Body of pancreas (tissue), 4 donors: Measurements from ENCODE around the gene PDLIM5.

Source experiments
- POLR2A ChIP-seq, 3 donors: fragments of 450-650 bp; IDR thresholded peaks; one replicate each; pipeline ENCODE4 v1.6.1; 2016; ENCODE audit warnings: antibody characterized with exemption in 3 of 3, mild to moderate bottlenecking in 2 of 3
- TF ChIP-seq, protein P1 (sequence below), 7 experiments: fragments of 450-650 bp in 4 of 7; fragments of 200-600 bp in 3 of 7; sonication (generic) in 3 of 7; IDR thresholded peaks; one replicate each; pipeline ENCODE4 v1.5.1; 2016 to 2019; ENCODE audit warnings: antibody characterized with exemption in 7 of 7

DNA sequence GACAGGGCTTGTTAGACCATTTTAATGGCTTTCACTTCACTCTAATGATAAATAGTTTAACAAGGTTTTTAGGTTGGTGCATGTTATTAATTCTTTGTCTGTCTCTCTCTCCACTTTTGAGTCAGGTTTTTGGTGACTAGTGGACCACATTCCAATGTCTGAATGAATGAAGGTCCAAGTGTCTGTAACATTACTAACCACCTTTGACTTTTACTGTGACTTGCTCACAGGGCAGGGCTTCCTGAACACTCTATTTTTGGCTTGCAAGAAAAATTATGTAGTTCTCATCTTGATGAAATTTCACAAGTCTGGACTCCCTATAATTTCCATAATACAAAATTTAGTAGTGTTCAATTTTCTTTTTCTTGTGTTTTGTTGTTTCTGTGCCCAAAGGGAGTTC, 227.2 kb downstream of the PDLIM5 start:
- TF ChIP-seq, protein P1, sequence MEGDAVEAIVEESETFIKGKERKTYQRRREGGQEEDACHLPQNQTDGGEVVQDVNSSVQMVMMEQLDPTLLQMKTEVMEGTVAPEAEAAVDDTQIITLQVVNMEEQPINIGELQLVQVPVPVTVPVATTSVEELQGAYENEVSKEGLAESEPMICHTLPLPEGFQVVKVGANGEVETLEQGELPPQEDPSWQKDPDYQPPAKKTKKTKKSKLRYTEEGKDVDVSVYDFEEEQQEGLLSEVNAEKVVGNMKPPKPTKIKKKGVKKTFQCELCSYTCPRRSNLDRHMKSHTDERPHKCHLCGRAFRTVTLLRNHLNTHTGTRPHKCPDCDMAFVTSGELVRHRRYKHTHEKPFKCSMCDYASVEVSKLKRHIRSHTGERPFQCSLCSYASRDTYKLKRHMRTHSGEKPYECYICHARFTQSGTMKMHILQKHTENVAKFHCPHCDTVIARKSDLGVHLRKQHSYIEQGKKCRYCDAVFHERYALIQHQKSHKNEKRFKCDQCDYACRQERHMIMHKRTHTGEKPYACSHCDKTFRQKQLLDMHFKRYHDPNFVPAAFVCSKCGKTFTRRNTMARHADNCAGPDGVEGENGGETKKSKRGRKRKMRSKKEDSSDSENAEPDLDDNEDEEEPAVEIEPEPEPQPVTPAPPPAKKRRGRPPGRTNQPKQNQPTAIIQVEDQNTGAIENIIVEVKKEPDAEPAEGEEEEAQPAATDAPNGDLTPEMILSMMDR (IDR thresholded peaks at IDR 0.05): no peak
- no peak for TF ChIP-seq POLR2A (IDR thresholded peaks at IDR 0.05)
